ENCODE results near the gene IL36B. TPM values are rescaled to one million over a fixed set of nuclear protein-coding genes. Genes with fewer than 3 reads are reported as not detected.

The IL36B gene
- polyA plus RNA-seq, 1 donor (not counting 4 experiments of a cell fraction or from before 2014, with no cell fraction given): 0.21 TPM

DNA sequence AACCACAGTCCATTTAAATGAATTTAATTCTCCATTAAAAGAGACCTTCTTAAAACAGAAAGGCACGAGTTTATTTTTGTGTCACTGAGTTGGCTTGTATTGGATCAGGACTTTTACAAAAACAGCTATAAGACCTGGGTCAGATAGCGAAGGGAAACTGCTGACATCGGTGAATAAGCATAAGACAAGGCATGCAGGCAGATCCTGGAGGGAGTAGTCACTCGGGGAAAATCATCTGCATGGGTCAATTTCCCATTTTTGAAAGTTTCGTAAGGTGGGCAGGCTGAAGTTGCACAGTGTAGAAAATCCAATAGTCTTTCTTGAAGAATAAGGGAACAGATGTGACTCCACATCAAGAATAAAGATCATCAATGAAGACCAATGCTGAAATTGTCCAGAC is 12.9 kb downstream of the IL36B start:
- no peak for FAIRE-seq

DNA sequence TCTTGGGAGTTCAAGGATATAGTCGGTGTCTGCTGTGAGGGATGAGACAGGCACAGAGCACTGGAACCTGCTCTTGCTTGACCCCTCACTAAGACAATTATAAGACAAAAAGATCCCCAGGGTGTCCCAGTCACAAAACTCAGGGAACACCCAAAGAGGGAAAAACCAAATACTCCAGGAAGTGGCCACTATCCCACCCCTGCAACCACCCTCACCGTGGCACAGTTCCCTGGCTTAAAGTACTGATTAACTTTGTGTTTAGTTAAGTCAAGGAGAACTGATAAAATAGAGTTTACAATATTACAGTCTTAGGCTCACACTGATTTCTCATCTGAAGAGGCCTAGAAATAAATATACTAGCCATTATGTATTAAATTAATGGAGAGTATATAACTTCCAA is 13.5 kb downstream of the IL36B start:
- Histone ChIP-seq H3K27me3 (ENCODE audit: control insufficient read depth, extremely low read depth, insufficient read depth, low read length) (no peaks in the 10 kb centered on the region), H3K4me3 (ENCODE audit: control insufficient read depth in 2 of 3, extremely low read depth in 1 of 3, insufficient read depth in 2 of 3, low read depth in 1 of 3, low read length in 3 of 3) (no peak overlapping the region), H3K9me1 (ENCODE audit: control insufficient read depth, extremely low read depth, insufficient read depth, low read length) (no peaks in the 10 kb centered on the region), H3K9me3 (ENCODE audit: control insufficient read depth, low read depth, low read length) (no peaks in the 10 kb centered on the region), H3K27ac (ENCODE audit: control insufficient read depth, insufficient read depth, low read length) (no peak overlapping the region), H4K20me1 (ENCODE audit: control insufficient read depth, extremely low read depth, insufficient read depth, low read length) (no peaks in the 10 kb centered on the region), H3K9ac (ENCODE audit: control insufficient read depth, extremely low read depth, insufficient read depth, low read length) (no peak overlapping the region), H3K36me3 (ENCODE audit: control insufficient read depth in 2 of 2, extremely low read depth in 1 of 2, insufficient read depth in 2 of 2, low read length in 2 of 2) (no peaks in the 10 kb centered on the region), H3K4me2 (ENCODE audit: control insufficient read depth, extremely low read depth, insufficient read depth, low read depth, low read length) (no peak overlapping the region), H3K79me2 (ENCODE audit: control insufficient read depth, insufficient read depth, low read length) (no peaks in the 10 kb centered on the region), H3K4me1 (ENCODE audit: control insufficient read depth, extremely low read depth, insufficient read depth, low read length) (no peaks in the 10 kb centered on the region), H2AFZ (ENCODE audit: control insufficient read depth, low read length) (no peak overlapping the region)
- FAIRE-seq (no peak), DNase-seq (ENCODE audit: low read depth, low spot score) (no peak)
- TF ChIP-seq EZH2 (IDR thresholded peaks at IDR 0.05; ENCODE audit: low read length): no peak
- TF ChIP-seq, protein P1, sequence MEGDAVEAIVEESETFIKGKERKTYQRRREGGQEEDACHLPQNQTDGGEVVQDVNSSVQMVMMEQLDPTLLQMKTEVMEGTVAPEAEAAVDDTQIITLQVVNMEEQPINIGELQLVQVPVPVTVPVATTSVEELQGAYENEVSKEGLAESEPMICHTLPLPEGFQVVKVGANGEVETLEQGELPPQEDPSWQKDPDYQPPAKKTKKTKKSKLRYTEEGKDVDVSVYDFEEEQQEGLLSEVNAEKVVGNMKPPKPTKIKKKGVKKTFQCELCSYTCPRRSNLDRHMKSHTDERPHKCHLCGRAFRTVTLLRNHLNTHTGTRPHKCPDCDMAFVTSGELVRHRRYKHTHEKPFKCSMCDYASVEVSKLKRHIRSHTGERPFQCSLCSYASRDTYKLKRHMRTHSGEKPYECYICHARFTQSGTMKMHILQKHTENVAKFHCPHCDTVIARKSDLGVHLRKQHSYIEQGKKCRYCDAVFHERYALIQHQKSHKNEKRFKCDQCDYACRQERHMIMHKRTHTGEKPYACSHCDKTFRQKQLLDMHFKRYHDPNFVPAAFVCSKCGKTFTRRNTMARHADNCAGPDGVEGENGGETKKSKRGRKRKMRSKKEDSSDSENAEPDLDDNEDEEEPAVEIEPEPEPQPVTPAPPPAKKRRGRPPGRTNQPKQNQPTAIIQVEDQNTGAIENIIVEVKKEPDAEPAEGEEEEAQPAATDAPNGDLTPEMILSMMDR (optimal IDR thresholded peaks at IDR 0.05 in 1 of 3, IDR thresholded peaks at IDR 0.05 in 1 of 3, conservative IDR thresholded peaks at IDR 0.05 in 1 of 3; ENCODE audit: extremely low read depth in 1 of 3, insufficient read depth in 2 of 3, low read length in 3 of 3): no peak
- dilution Hi-C loops (cut with MboI; ENCODE audit: extremely low pct_ligation_motif_present, low sequenced_read_pairs): no loop called here

More for the DNA sequence above, 12.9 kb downstream of the IL36B start:
- Histone ChIP-seq H3K9ac (ENCODE audit: control insufficient read depth, extremely low read depth, insufficient read depth, low read length) (no peak overlapping the region), H2AFZ (ENCODE audit: control insufficient read depth, low read length) (no peak overlapping the region), H3K79me2 (ENCODE audit: control insufficient read depth, insufficient read depth, low read length) (no peaks in the 10 kb centered on the region), H4K20me1 (ENCODE audit: control insufficient read depth, extremely low read depth, insufficient read depth, low read length) (no peaks in the 10 kb centered on the region), H3K27me3 (ENCODE audit: control insufficient read depth, extremely low read depth, insufficient read depth, low read length) (no peaks in the 10 kb centered on the region), H3K9me3 (ENCODE audit: control insufficient read depth, low read depth, low read length) (no peaks in the 10 kb centered on the region), H3K4me2 (ENCODE audit: control insufficient read depth, extremely low read depth, insufficient read depth, low read depth, low read length) (no peak overlapping the region), H3K9me1 (ENCODE audit: control insufficient read depth, extremely low read depth, insufficient read depth, low read length) (no peaks in the 10 kb centered on the region), H3K27ac (ENCODE audit: control insufficient read depth, insufficient read depth, low read length) (no peak overlapping the region), H3K4me1 (ENCODE audit: control insufficient read depth, extremely low read depth, insufficient read depth, low read length) (no peaks in the 10 kb centered on the region), H3K4me3 (ENCODE audit: control insufficient read depth in 2 of 3, extremely low read depth in 1 of 3, insufficient read depth in 2 of 3, low read depth in 1 of 3, low read length in 3 of 3) (no peak overlapping the region), H3K36me3 (ENCODE audit: control insufficient read depth in 2 of 2, extremely low read depth in 1 of 2, insufficient read depth in 2 of 2, low read length in 2 of 2) (no peaks in the 10 kb centered on the region)
- dilution Hi-C loops (cut with MboI; ENCODE audit: extremely low pct_ligation_motif_present, low sequenced_read_pairs): no loop called here
- DNase-seq (ENCODE audit: low read depth, low spot score): no peak
- TF ChIP-seq EZH2 (IDR thresholded peaks at IDR 0.05; ENCODE audit: low read length): no peak
- TF ChIP-seq, protein P1 (optimal IDR thresholded peaks at IDR 0.05 in 1 of 3, IDR thresholded peaks at IDR 0.05 in 1 of 3, conservative IDR thresholded peaks at IDR 0.05 in 1 of 3; ENCODE audit: extremely low read depth in 1 of 3, insufficient read depth in 2 of 3, low read length in 3 of 3): no peak
